GF-D8 (cell line): ENCODE measurements around the gene HIGD2A.

Experiments used
- DNase-seq: peaks from one replicate; lab custom pipeline; 2025; lab: John Stamatoyannopoulos, UW

The HIGD2A gene

DNA sequence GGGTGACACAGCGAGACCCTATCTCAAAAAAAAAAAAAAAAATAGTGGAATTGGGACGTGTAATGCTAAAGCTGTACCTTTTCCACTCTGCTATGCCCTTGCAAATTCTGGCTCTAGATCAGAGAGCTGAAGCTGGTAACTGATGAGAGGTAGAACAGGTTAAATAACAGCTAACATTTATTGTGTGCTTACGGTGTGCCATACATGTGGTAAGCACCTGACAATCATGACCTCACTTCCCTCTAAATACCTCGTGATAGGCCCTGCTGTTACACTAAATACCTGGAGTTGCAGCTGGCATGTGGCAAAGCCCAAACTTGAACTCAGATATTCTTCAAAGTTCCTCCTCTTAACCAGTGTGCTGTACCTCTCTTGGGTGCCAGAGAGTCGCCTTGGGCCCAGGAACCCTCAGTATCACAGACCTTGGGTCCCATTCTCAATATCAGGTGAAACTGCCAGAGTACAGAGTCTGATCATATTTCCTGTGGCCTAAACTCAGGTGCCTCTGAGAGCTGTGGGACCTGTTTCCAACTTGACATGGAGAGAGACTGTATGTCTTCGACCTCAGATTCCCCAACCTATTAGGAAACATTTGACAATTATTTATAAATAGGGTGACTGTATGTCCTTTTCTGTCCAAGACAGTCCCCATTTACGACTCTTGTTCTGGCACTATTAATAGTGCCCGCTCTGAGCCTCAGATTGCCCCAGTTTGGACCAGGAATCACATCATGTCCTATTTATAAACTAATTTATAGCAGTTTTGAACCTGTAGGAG, 18.4 kb upstream of the HIGD2A start:
- no peak for DNase-seq

DNA sequence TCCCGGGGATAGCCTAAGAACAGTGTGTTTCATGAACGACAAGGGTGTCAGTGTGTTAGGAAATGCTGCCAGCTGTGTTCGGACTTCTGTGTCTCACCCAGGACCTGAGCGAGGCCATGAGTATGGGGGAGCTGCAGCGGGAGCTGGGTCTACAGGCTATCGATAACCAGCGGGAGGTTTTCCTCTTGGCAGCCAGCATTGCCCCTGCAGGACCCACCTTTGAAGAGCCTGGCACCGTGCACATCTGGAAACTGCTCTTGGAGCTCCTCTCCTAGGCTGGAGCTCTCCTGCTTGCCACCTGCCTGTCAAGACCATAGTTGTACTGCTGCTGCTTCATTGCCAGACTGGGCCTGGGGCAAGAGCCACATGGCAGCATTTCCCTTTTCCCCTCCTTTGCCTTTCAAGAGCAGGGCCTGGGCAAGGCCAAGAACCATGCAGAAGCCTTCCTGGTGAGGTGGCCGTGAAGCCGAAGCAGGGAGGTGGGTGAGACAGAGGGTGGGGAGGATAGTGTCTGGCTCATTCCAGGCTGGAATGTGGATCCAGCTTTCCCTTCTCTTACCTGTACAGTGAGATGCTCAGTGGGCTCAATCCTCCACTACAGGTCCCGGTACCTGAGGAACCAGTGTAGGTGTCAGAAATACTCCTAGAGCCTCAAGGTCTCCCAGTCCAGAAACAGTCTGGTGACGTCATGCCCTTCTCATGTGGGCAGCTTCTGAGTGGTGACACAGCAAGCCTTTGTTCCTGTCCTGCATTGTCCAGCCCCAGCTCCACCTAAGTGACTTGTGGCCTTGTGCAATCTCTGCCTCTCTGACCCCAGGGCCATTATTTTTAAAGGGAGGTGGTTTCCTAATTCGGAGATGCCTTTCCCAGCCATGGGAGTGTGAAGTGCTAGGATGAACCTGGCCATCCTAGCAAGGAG, 16.7 kb upstream of the HIGD2A start:
- DNase-seq = no peak

DNA sequence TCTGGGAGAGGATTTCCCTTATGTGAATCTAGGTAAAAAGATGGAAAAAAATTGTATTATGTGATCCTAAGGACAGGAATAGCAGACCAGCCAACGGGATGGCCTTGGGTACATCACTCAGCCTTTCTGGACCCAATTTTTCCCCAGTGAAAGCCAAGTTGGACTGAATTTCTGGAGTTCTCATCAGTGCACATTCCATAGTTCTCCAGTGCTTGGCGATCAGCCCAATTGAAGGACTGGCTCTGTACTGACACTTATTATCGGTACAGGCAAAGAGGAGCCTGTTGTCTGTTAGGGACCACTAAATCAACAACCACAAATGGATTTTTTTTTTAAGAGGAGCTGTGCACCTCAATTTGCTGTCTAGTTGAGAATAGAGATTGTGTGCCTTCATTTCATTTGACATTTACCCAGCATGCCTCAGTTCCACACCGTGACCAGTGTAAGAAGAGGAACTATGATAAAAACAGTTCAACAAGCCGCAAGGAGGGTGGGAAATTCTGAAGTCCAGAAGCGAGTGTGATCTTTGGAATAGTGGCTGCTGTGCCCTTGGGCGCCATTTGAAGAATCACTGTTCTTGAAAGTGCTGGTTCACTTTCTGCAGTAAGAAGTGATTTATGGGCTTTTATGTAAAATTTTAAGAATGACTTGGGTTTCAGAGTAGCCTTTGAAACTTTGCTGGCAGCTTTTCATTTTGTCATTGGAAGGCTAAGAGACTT, 15.3 kb upstream of the HIGD2A start:
- DNase-seq = no peak

- DNase-seq = peak; percentile 1
Measured at GRCh38 chr5:176379881-176380280, 8.7 kb upstream of the HIGD2A start.

DNA sequence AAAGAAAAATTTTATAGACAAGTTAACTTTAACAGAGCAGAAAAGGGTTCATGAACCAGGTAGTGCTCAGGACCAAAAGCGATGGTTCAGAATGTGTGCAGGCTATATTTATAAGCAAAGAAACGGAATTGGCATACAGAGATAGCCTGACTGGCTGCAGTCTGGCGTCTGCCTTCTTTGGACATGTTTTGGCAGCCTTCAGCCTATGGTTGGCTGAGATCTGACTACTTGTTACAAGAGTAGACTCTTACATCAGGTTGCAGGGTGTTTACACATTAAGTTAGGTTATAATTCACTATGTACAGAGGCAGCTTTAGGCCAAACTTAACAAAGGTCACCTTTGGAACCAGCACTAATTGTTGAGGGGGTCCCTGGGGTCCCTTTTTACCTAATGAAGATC, 7.1 kb upstream of the HIGD2A start:
- no peak for DNase-seq

- no peak for DNase-seq
Measured at GRCh38 chr5:176381979-176382378, 6.6 kb upstream of the HIGD2A start.

DNA sequence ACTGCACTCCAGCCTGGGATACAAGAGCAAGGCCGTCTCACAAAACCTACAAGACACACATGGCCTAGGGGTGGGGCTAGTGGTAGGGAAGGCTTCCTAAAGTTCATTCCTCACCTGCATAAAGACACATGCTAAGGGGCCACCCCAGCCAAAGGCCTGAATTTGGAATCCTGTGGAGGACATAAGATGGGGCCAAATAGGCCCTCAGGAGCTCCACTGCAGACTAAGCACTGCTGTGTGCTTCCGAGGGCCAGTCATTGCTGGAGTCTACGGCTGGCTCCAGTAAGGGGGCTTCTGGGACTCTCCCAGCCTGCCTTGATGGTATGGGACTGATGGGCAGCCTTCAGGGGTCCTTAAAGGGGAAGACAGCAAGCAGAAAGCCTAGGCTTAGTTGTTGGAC, 5.8 kb upstream of the HIGD2A start:
- DNase-seq = no peak

DNA sequence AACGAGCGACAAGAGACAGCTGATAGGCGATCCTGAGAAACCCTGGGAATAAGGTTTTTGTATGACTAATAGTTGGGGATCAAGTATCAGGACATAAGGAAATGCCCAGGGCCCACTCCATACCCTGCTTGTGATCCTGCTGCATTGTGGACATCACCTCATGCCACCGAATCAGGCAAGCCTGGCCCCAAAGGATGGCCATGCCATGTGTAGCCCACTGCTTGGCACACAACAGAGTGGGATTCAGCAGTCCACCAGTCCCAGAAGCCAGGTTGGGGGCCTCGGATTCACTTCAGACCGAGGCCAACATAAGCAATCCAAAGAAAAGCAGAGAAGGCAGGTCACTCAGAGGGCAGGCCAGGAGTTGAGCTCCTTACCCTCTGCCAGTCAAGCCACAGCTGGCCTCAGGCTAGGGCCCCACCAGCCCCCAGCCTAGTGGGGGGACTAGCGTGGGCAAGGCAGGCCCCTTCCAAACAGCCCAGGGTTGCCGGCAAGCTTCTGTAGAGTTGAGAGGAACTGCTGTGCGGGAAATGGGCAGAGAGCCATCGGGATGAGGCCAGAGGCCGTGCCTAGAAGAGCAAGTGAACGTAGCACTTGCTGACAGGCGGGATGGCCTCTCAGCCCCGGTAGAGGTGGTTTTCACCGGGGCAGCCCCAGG, 5.2 kb upstream of the HIGD2A start:
- DNase-seq = no peak

- no peak for DNase-seq
Measured at GRCh38 chr5:176383961-176384360, 4.6 kb upstream of the HIGD2A start.

GRCh38 chr5:176384366-176384930, 4.1 kb upstream of the HIGD2A start:
- no peak for DNase-seq

DNA sequence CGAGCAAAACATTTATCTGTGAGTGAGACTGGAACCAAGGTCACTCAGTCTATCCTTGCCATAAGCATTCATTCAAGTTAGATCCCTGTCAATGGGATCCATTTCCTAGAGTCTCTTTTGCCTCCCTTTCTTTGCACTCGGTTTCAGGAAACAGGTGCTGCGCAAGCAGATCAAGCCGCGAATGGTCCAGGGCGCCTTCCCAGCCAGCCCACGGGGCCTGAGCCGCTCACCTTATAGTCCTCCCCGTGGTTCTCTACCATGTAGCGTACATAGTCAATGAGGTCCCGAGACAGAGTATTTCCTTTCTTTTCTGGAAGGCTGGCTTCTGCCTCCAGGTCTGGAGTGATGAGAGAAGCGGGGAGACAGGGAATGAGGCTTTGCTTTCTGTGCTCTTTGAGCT, 3.6 kb upstream of the HIGD2A start:
- DNase-seq = no peak

- DNase-seq = no peak
Measured at GRCh38 chr5:176386491-176386890, 2.1 kb upstream of the HIGD2A start.

- no peak for DNase-seq
Measured at GRCh38 chr5:176387384-176387925, 1.1 kb upstream of the HIGD2A start.

GRCh38 chr5:176388003-176388443, 528 bp upstream of the HIGD2A start:
- DNase-seq = no peak

DNA sequence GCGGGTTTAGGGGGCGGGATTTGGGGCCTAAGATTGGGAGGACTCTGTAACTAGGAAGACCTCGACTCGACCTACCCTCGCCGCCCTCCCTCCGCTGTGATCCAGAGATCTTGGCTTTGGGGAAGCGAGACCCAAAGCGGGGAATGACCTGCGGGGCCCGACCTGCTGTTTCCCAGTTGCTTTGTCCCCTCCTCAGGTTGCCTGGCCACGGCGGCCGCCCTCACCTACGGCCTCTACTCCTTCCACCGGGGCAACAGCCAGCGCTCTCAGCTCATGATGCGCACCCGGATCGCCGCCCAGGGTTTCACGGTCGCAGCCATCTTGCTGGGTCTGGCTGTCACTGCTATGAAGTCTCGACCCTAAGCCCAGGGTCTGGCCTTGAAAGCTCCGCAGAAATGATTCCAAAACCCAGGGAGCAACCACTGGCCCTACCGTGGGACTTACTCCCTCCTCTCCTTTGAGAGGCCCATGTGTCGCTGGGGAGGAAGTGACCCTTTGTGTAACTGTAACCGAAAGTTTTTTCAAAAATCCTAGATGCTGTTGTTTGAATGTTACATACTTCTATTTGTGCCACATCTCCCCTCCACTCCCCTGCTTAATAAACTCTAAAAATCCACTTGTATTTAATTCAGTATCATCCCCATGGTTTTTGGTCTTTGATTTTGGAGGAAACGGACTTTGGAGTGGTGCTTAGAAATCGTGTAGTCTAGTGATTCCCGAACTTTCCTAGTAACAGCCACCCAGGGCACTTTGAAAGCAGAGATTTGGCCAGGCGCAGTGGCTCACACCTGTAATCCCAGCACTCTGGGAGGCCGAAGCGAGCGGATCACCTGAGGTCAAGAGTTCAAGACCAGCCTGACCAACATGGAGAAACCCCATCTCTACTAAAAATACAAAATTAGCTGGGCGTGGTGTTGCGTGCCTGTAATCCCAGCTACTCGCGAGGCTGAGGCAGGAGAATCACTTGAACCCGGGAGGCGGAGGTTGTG, 878 bp downstream of the HIGD2A start:
- DNase-seq = no peak

- DNase-seq = no peak
Measured at GRCh38 chr5:176391479-176391878, 2.9 kb downstream of the HIGD2A start.

GRCh38 chr5:176391999-176392398, 3.4 kb downstream of the HIGD2A start:
- DNase-seq = peak; percentile 76

DNA sequence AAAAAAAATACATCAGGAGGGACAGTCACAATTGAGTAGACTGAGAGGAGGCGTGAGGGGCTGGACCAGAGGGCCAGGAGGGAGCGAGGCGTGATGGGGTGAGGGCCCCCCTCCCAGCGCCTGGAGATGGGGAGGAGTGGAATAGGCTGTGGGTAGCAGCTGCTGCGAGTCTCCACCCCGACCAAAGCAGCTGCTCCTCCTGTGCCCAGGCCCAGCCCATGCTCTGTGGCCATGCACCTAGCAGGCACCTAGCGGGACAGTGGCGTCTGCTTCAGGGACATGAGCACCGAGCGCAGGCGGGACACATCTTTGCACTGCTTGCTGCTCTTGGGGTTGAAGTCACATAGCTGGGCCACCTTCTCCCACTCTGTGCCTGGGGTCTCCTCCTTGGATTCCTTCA, 4.0 kb downstream of the HIGD2A start:
- DNase-seq = no peak

DNA sequence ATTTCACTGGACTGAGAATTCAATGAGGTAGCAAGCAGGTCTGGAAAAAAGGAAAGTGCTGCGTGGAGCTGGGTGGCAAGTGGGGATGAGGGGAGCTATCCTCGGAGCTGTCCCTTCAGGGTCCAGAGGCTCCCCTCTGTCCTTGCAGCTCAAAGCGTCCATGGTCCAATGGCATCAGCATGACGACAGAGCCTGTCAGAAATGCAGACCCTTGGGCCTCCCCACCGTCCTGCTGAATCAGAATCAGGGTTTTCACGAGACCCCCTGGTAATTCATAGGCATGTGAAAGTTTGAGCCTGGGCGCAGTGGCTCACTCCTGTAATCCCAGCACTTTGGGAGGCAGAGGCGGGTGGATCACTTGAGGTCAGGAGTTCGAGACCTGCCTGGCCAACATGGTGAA, 5.5 kb downstream of the HIGD2A start:
- no peak for DNase-seq
